ENCODE results near the gene CYP4B1.

The CYP4B1 gene

DNA sequence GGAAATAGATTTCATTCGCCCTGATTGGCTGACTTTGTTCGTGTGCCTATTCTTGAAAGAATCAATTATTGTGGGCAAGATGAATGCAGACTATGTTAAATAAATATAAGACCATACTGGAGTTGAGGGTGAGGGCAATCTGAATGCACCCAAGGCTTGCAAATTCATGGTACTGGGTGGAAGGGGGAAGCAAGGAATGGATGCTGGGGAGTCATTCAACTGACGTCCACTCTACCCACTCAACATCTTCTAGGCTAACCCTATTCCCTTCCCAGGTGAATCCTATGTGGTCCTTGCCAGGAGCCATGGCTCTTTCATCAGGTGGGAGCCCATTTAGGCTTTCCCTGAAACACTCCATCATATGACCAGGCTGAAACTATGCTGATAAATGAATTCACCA, 5.7 kb upstream of the CYP4B1 start:
- DNase-seq (ENCODE audit: low read depth in 2 of 2), result no peak

DNA sequence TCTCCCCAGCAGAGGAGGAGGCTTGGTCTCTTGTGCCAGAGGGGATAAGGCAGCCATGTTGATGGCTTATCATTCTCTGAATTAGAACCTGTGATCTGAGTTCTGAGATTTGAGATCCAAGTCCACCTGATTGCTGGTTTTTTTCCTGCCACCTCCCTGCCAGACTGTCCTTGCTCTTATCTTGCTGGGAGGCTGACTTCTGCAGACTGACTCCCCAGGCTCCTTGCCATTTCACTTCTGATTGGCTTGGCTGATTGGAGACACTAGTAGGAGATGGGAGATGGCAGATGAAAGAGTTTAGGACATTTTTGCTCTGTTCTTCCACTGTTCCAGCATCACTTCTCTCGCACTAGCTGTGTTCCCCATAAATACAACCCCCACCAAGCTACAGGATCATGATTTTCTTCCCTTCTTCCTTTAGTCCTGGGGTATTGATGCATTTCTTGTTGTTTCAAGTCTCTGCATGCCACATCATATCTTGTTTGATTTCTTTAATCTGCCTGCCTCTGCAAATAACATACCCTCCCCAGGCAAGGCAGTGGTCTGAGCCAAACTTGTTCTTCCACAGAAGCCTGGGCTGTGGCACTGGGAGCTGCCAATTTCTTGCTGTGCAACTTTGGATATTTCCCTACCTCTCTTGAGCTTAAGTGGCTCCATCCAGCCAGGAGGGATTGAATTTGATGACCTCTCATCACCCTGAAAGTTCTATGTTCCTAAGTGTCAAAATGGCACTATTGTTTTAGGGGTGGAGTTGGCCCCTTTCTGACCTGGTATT, 963 bp upstream of the CYP4B1 start:
- no peak for DNase-seq (ENCODE audit: low read depth in 2 of 2)

- no peak for DNase-seq (ENCODE audit: low read depth in 2 of 2)
These were observed 1.9 kb downstream of the CYP4B1 start for GRCh38 chr1:46800742-46801141.

DNA sequence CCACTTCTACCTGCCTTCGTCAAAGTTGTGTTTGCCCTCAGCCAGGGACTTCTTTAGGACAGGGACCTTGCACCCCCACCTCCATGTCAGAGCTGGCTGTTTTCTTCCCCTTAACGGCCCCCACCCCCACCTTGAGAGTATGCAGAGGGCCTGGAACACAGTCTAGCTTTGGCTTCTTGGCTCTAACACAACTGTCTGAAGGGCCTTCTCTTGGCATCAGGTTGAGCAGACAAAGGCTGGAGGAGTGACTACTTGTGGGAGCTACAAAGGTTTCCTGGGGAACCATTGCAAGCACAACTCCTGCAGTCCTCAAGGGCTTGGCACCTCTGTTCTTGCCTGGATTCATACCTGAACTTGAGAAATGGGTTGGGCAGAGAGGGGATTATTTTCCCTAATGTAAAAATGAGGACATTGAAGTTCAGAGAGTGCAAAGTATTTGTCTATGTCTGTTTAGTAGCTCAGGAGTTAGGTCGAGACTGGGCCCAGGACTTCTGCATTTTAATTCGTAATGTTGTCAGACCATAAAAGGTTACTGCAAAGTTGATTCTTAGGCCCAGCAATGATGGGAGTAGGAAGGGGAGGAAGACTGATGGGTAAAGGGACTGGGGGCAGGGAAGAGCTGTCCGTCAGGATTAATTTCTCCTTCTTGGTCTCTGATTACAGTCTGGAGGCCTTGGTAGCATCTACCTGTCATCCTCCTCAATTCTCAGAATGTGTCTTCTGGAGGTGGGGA, 2.6 kb downstream of the CYP4B1 start:
- no peak for DNase-seq (ENCODE audit: low read depth in 2 of 2)

DNA sequence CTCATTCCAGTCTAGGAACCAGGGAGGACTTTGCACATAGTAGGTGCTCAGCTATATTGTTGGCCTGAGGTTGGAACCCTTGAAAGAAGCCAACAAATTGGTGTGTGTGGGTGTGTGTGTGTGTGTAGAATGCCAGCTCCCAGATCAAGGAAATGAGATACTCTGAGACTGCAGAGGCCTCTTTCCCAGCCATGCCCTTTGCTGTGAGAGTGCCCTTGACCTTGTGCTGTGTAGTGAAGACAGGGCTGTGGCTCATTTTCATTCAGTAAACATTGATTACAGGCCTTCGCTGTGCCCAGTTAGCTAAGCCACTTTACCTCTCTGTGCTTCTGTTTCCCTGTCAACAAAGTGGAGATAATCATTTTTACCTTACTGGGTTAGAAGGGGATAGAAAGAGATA, 3.2 kb downstream of the CYP4B1 start:
- no peak for DNase-seq (ENCODE audit: low read depth in 2 of 2)

- no peak for DNase-seq (ENCODE audit: low read depth in 2 of 2)
These were observed 4.2 kb downstream of the CYP4B1 start for GRCh38 chr1:46802901-46803574.

- no peak for DNase-seq (ENCODE audit: low read depth in 2 of 2)
These were observed 5.4 kb downstream of the CYP4B1 start for GRCh38 chr1:46804027-46804889.

DNA sequence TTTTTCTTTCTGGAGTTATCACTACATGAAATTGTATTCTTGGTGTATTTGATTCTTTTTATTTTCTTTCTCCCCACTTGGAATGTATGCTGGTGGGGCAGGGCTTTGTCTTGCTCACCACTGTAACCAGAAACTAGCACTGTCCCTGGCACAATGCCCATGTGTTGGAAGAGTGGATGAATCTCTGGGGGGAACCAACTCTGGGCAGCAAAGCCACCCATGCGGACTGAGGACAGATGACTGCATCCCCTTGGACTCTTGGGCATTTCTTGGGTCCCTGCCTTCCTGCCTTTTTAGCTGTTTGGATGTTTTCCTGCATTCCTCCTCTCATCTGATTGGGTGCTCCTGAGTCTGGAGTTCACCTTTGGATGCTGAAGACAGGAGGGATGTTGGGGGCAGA, 6.1 kb downstream of the CYP4B1 start:
- DNase-seq (ENCODE audit: low read depth in 2 of 2), result no peak

DNA sequence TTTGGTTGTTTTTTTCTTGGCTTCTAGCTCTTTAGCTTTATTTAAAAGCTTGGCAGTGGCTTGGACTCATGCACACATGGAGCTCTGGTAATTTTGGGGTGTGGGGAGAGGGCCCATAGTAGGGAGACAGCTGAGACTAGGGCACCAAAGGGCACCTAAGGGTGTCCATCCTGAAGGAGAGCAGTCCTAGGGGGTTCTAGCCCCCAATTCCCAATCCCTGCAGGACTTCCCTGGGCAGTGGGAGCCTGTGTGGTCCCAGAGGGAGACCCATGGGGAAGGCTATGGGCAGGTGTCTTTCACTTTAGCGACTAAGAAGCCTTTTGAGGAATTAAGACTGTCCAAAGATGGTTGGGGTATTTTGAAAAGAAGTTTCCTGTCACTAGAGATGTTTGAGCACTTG, 6.9 kb downstream of the CYP4B1 start:
- DNase-seq (ENCODE audit: low read depth in 2 of 2), result no peak

- no peak for DNase-seq (ENCODE audit: low read depth in 2 of 2)
These were observed 7.6 kb downstream of the CYP4B1 start for GRCh38 chr1:46806196-46807020.

- DNase-seq (ENCODE audit: low read depth in 2 of 2), result no peak
These were observed 8.5 kb downstream of the CYP4B1 start for GRCh38 chr1:46807046-46807972.

- DNase-seq (ENCODE audit: low read depth in 2 of 2), result no peak
These were observed 10.2 kb downstream of the CYP4B1 start for GRCh38 chr1:46809071-46809470.

DNA sequence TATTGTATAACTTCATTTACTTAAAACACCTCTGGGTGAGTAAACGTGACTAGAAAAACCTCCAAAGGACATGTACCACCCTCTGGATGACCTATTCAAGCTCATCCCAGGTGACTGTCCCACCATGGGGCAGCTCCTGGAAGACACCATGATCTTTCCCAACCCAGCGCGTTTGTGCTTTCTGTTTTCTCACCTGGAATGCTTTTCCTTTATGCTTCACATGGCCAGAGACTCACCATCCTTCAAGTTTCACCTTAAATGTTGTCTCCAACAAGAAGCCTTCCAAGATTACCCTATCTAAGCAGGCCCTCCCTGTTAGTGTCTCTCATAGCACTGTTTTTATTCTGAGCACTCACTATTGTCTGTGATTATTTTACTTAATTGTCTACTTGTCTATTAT, 11.1 kb downstream of the CYP4B1 start:
- no peak for DNase-seq (ENCODE audit: low read depth in 2 of 2)

DNA sequence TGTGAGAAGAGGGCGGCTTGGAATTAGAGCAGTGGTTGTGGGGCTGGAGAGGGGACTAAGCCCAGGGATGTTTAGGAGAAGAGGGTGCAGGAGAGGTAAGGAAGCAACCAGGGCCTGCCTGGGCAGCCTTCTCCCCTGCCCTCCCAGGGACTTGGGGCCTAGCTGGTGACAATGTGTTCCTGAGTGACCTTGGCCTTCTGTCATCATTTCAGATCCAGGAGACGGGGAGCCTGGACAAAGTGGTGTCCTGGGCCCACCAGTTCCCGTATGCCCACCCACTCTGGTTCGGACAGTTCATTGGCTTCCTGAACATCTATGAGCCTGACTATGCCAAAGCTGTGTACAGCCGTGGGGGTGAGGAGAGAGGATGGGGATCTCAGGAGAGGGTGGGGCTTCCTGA, 11.8 kb downstream of the CYP4B1 start:
- no peak for DNase-seq (ENCODE audit: low read depth in 2 of 2)

- no peak for DNase-seq (ENCODE audit: low read depth in 2 of 2)
These were observed 12.2 kb downstream of the CYP4B1 start for GRCh38 chr1:46811053-46811452.

DNA sequence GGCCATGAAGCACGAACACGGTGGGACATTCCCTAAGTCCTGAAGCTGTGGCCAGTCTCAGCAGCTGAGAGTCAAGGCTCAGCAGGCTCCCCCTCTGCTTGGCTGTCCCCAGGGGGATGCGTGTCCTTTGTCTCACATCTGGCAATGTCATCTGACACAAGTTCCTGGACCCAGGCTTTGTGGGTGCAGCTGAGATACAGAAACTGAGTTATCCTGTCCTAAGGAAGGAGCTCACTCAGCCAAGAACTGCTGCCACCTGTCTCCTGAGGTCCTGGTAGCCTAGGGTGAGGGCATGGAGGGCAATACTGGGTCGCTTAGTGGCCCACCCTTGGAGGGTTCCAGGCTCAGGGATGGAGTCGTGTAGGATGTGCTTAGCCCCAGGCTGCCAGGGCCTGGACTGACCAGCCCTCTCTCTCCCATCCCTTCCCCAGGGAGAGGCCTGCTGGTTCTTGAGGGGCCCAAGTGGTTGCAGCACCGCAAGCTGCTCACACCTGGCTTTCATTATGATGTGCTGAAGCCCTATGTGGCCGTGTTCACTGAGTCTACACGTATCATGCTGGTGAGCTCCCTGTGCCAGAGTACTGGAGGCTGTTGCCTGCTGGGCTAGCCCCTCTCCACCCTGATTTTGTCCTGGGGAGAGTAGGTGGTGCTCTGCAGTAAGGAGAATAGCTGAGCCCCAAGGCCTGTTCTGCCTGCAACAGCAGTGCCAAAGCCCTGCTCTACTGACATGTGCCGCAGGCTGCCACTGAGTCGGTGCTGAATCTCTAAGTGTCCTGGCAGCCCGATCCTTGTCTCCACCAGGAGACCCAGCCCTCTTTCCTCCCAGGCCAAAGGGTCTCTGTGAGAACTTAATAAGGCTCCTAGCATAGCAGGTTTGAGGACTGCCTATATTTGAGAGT, 13.5 kb downstream of the CYP4B1 start:
- DNase-seq (ENCODE audit: low read depth in 2 of 2), result no peak

- no peak for DNase-seq (ENCODE audit: low read depth in 2 of 2)
These were observed 14.4 kb downstream of the CYP4B1 start for GRCh38 chr1:46812996-46813857.

GRCh38 chr1:46813858-46814396, 15.1 kb downstream of the CYP4B1 start:
- no peak for DNase-seq (ENCODE audit: low read depth in 2 of 2)

Measured in stimulated activated CD4-positive, alpha-beta T cell treated with anti-CD3 and anti-CD28 coated beads, Interleukin-1b, Interleukin-23, amount 100 ng/mL, for 4 hours (primary cell).